Heart left ventricle (tissue), 16 donors: ENCODE measurements around the gene DPP10. TPM values are rescaled to one million over a fixed set of nuclear protein-coding genes. Genes with fewer than 3 reads are reported as not detected.

ENCODE experiments used
- ATAC-seq, 4 donors: fragments of 200-7000 bp; cut with Tn5 transposase; one replicate each; pipeline ENCODE4 v1.9.1; 2020 to 2022; ENCODE audit warnings: moderate library complexity in 4 of 4, mild to moderate bottlenecking in 3 of 4, moderate number of reproducible peaks in 1 of 4
- DNase-seq, 5 donors: peaks; one replicate each; pipeline ENCODE4 v3.0.0-alpha.2; 2020
- H3K27ac ChIP-seq, 12 donors: fragments of 200-600 bp; sonication (generic) in 4 of 12; one replicate each; pipeline versions ENCODE4 v1.5.0 to v1.8.0; 2016 to 2022; ENCODE audit warnings: mild to moderate bottlenecking in 2 of 12
- H3K27me3 ChIP-seq, 9 donors: fragments of 200-600 bp; sonication (generic) in 2 of 9; one replicate each; pipeline versions ENCODE4 v1.5.1 to v1.8.0; 2016 to 2022; ENCODE audit warnings: mild to moderate bottlenecking in 3 of 9
- H3K36me3 ChIP-seq, 9 donors: fragments of 200-600 bp; sonication (generic) in 2 of 9; one replicate each; pipeline versions ENCODE4 v1.5.0 to v1.8.0; 2018 to 2022; ENCODE audit warnings: mild to moderate bottlenecking in 2 of 9
- H3K4me1 ChIP-seq, 12 donors: fragments of 200-600 bp; sonication (generic) in 4 of 12; one replicate each; pipeline versions ENCODE4 v1.5.0 to v1.8.0; 2016 to 2022; ENCODE audit warnings: mild to moderate bottlenecking in 3 of 12
- H3K4me3 ChIP-seq, 12 donors: fragments of 200-600 bp; sonication (generic) in 4 of 12; one replicate each; pipeline versions ENCODE4 v1.5.0 to v1.8.0; 2017 to 2022; ENCODE audit warnings: mild to moderate bottlenecking in 9 of 12, moderate library complexity in 4 of 12
- H3K9me3 ChIP-seq, 12 donors: fragments of 200-600 bp; sonication (generic) in 4 of 12; one replicate each; pipeline versions ENCODE4 v1.5.0 to v1.8.0; 2016 to 2022; ENCODE audit warnings: mild to moderate bottlenecking in 1 of 12
- CTCF ChIP-seq, 12 donors: fragments of 200-600 bp; sonication (generic) in 4 of 12; IDR thresholded peaks; one replicate each; pipeline versions ENCODE4 v1.5.0 to v1.8.0; 2018 to 2022; ENCODE audit warnings: antibody characterized with exemption in 12 of 12, mild to moderate bottlenecking in 5 of 12
- POLR2A ChIP-seq, 2 donors: fragments of 450-650 bp; IDR thresholded peaks; one replicate each; pipeline ENCODE4 v1.6.1; 2017; ENCODE audit warnings: antibody characterized with exemption in 2 of 2, mild to moderate bottlenecking in 2 of 2, moderate library complexity in 2 of 2
- WGBS, 4 donors: extraction: QIAGEN DNeasy Blood & Tissue Kit in 2 of 4; methylation state at CpG; one replicate each; pipeline versions ENCODE4 v1.1.5 to v1.1.7; 2013 to 2018; 5-methylcytosine and 5-hydroxymethylcytosine counted together
- intact Hi-C, 10 donors: fragments of 100-400 bp; cut with DNase I; formaldehyde crosslinking; loops; one replicate each; pipeline versions ENCODE4 v1.11.1 to v1.14.2; 2022
- polyA plus RNA-seq, 2 donors: library from polyadenylated mRNA; stranded (reverse); fragments of 200-250 nt; gene quantifications; one replicate each; pipeline ENCODE4 v1.2.3, GENCODE V29; 2013
- total RNA-seq, 9 donors: library from RNA; depleted of rRNA in 2 of 9; stranded (reverse); fragments of >200 nt in 2 of 9; fragmentation: NEBNext Ultra II Directional in 3 of 9; extraction: Animal tissue kit (Norgen Biotek cat#: 25700) in 3 of 9; gene quantifications; one replicate each; pipeline versions ENCODE4 v1.1.0 to v1.2.4, GENCODE V29; 2016 to 2023
- donor health status: ischemic (EF 13 %, LVEDD 7.1; RV severe dilation, severe dysfunction).
- donor health status: healthy with polysubstance abuse.
- donor health status: DM: no; HTN: yes; CAD: no.
- donor health status: DM: no; HTN: no; CAD: no.
- donor health status: ischemic (EF 25% LVEDD 6.9; RV normal size, moderate dysfunction).
- donor health status: ischemic (EF 25% LVEDD 5.7; RV mildly dilated, moderate dysfunction).
- donor health status: healthy.
- donor health status: DM: yes; HTN: yes; CAD: no.
- donor health status: ischemic (EF 35%, LVEDD 5.7; RV mildly dilated, moderate dysfunction).
- donor health status: nonischemic (EF 11% LVEDD 7.7; RV severe dilation, severe dysfunction).
- donor health status: DM: yes; HTN: yes; CAD: no.
- donor health status: PGD.
- donor health status: ischemic (EF 29% LVEDD 5.4; RV normal size, mild dysfunction).
- donor health status: nonischemic (EF 23%, LVEDD 6.1; RV moderate dilation, normal function).

Gene DPP10
- total and polyA plus RNA-seq, 11 donors: 0.88 TPM; not detected in 10

DNA sequence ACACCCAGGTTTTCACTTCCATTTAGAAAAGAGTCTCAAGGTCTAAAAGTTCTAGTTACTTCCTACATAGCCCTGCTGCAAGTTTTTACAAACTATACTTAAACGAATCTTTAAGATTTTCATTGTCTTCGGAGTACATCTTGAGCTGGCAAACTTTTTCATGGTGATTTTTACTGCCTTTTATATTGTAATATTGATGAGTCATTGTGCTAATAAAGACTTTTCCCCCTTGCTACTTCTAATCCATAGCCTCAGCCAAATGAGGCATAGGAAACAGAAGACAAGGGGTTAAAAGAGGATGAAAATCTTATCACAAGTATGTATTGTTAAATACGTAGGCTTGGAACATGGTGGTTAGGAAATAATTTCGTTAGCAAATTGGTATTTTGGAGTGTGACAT is 4.1 kb downstream of the DPP10 start:
- H3K27me3 ChIP-seq: no peaks in the 10 kb centered on the region
- ATAC-seq: no peak
- WGBS, 4 donors: 56 to 72% (median 61%) methylated on average over 4 of the region's 4 CpGs
- no peak overlapping the region for H3K4me3 ChIP-seq
- H3K4me1 ChIP-seq: no peaks in the 10 kb centered on the region
- no peak for DNase-seq
- no peaks in the 10 kb centered on the region for H3K36me3 ChIP-seq
- TF ChIP-seq CTCF (IDR thresholded peaks at IDR 0.05) (no peak), POLR2A (IDR thresholded peaks at IDR 0.05) (no peak)
- H3K9me3 ChIP-seq: no peaks in the 10 kb centered on the region
- intact Hi-C loops: no loop called here
- H3K27ac ChIP-seq: no peak overlapping the region

DNA sequence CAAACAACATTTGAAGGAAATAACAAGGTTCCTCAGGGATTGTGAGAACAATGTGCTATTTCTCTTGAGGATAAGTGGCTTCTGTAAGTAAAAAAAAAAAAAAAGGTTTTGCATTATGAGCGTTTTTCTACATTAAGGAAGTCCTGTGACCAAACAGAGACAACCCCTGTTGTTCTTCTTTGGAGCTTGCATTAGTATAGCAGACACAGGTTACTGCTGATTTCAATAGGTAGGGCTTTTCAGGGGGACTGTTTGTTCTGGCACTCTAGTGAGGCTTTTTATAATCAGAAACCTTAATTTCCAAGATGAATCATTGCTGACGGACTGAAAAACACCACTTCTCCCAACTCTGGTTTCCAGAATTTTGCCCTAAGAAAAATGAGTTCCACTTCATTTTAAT is 8.2 kb downstream of the DPP10 start:
- TF ChIP-seq CTCF (IDR thresholded peaks at IDR 0.05) (no peak), POLR2A (IDR thresholded peaks at IDR 0.05) (no peak)
- Histone ChIP-seq H3K27ac (no peak overlapping the region), H3K27me3 (no peaks in the 10 kb centered on the region), H3K4me1 (no peaks in the 10 kb centered on the region), H3K4me3 (no peak overlapping the region), H3K36me3 (no peaks in the 10 kb centered on the region), H3K9me3 (no peaks in the 10 kb centered on the region)
- DNase-seq (no peak), ATAC-seq (no peak)
- intact Hi-C loops: no loop called here
- WGBS, 4 donors: 28 to 44% (median 32%) methylated on average over 2 of the region's 2 CpGs

GRCh38 chr2:114456566-114456965 is 14.1 kb downstream of the DPP10 start:
- ATAC-seq (no peak), DNase-seq (no peak)
- Histone ChIP-seq H3K4me1 (no peaks in the 10 kb centered on the region), H3K27me3 (no peaks in the 10 kb centered on the region), H3K27ac (no peak overlapping the region), H3K36me3 (no peaks in the 10 kb centered on the region), H3K4me3 (no peak overlapping the region), H3K9me3 (no peaks in the 10 kb centered on the region)
- intact Hi-C loops: no loop called here
- TF ChIP-seq CTCF (IDR thresholded peaks at IDR 0.05) (no peak), POLR2A (IDR thresholded peaks at IDR 0.05) (no peak)
- WGBS, 4 donors: 49 to 68% (median 54%) methylated on average over 1 of the region's 1 CpG

DNA sequence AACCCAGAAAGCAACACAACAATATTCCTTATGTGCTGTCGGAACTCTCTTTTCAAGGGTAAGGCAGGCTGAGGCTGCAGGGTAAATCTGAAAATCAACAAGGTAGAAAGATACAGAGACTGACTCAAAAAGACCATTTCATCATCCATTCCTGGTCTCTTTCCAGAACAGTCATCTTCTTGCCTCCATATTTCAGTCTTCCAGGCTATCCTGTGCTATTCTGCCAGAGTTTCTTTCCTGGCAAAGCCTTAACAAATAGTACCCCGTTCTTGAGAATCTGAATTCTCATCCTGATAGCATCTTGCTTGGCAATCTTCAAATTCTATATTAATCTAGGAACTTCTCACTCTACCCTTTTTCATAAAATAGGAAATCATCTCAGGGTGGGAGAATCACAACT is 15.5 kb downstream of the DPP10 start:
- intact Hi-C loops: no loop called here
- H3K27ac ChIP-seq: no peak overlapping the region
- H3K4me1 ChIP-seq: no peaks in the 10 kb centered on the region
- WGBS, 4 donors: 84 to 88% (median 87%) methylated on average over 2 of the region's 2 CpGs
- DNase-seq: no peak
- no peaks in the 10 kb centered on the region for H3K27me3 ChIP-seq
- ATAC-seq: no peak
- no peaks in the 10 kb centered on the region for H3K9me3 ChIP-seq
- H3K4me3 ChIP-seq: no peak overlapping the region
- H3K36me3 ChIP-seq: no peaks in the 10 kb centered on the region
- TF ChIP-seq POLR2A (IDR thresholded peaks at IDR 0.05): no peak
- TF ChIP-seq CTCF (IDR thresholded peaks at IDR 0.05): no peak
